ENCODE results near the gene TCF23. TPM values are rescaled to one million over a fixed set of nuclear protein-coding genes. Genes with fewer than 3 reads are reported as not detected.

Gene TCF23
- total and polyA plus RNA-seq, 2 of the 8 experiments (the other 6 are each of a cell fraction or from before 2014, with no cell fraction given) = 0.02 TPM; not detected in 1

GRCh38 chr2:27138111-27138510, 10.7 kb upstream of the TCF23 start:
- H3K23me2 ChIP-seq (ENCODE audit: low read depth, low read length) = peaks cover 2% of the 10 kb centered on the region; the same call in 1 of the 2 replicates
- peaks cover 4% of the 10 kb centered on the region; the same call in 1 of the 2 replicates for H3K79me1 ChIP-seq (ENCODE audit: low read depth, low read length)
- peak overlapping the region; percentile 71; the same call in 1 of the 2 replicates for H4K8ac ChIP-seq (ENCODE audit: extremely low read depth, insufficient read depth, low read length)
- CTCF ChIA-PET (ENCODE audit: partially characterized antibody) = interaction anchor here (0.8 to 3.7 kb wide), 6 partner anchors 24 to 127 kb away, joined by 3 to 11 read pairs (median 4); no protein-coding TSS in a partner anchor
- no peak overlapping the region for H2BK12ac ChIP-seq (ENCODE audit: low read depth, low read length)
- H4K5ac ChIP-seq (ENCODE audit: insufficient read length, low read depth, low read length) = no peak overlapping the region
- no peak overlapping the region for H2AFZ ChIP-seq (ENCODE audit: low read length)
- no peaks in the 10 kb centered on the region for H3K36me3 ChIP-seq (ENCODE audit: control insufficient read depth in 2 of 4, insufficient read depth in 4 of 4, low read length in 3 of 4)
- H3K4me2 ChIP-seq (ENCODE audit: insufficient read depth in 1 of 2, low read depth in 2 of 2, low read length in 2 of 2) = no peak overlapping the region
- H3K27me3 ChIP-seq (replicated peaks in 1 of 4; ENCODE audit: control insufficient read depth in 3 of 4, extremely low read depth in 1 of 4, insufficient read depth in 3 of 4, low read length in 3 of 4) = no peaks in the 10 kb centered on the region
- no peak overlapping the region for H4K91ac ChIP-seq (replicated peaks; ENCODE audit: insufficient read length, low read length)
- no peak overlapping the region for H3K14ac ChIP-seq (ENCODE audit: insufficient read length)
- POLR2A ChIA-PET (ENCODE audit: partially characterized antibody) = interaction anchor here (1.2 to 1.5 kb wide), 2 partner anchors 11 to 12 kb away, joined by 4 to 5 read pairs; partner anchors contain the start of gene TCF23
- no peak overlapping the region for H2BK120ac ChIP-seq (replicated peaks; ENCODE audit: low read depth, low read length)
- DNase-seq (ENCODE audit: low read depth in 1 of 2, low spot score in 2 of 2) (no peak), FAIRE-seq (no peak)
- no peak overlapping the region for H2BK20ac ChIP-seq (ENCODE audit: low read length)
- H3K4me1 ChIP-seq (replicated peaks in 1 of 4; ENCODE audit: control insufficient read depth in 3 of 4, insufficient read depth in 4 of 4, low read length in 3 of 4) = peaks cover 0 to 4% (median 3%) of the 10 kb centered on the region in 4 experiments; a peak in 5 of 7 replicates
- H2BK15ac ChIP-seq (ENCODE audit: low read length) = peak overlapping the region; percentile 63; the same call in 1 of the 2 replicates
- H4K20me1 ChIP-seq (replicated peaks in 1 of 2; ENCODE audit: control insufficient read depth in 1 of 2, insufficient read depth in 2 of 2, low read length in 2 of 2) = peaks cover 2 to 3% of the 10 kb centered on the region in 2 experiments
- H3K4me3 ChIP-seq (ENCODE audit: extremely low read depth in 1 of 4, insufficient read depth in 2 of 4, low read depth in 3 of 4, low read length in 4 of 4) = no peak overlapping the region
- H3K56ac ChIP-seq (replicated peaks; ENCODE audit: insufficient read length, low read depth, low read length) = no peak overlapping the region
- TF ChIP-seq EP300 (IDR thresholded peaks at IDR 0.05; ENCODE audit: borderline replicate concordance in 1 of 2, low read depth in 2 of 2, low read length in 2 of 2) (no peak), POLR2A (IDR thresholded peaks at IDR 0.05; ENCODE audit: control extremely low read depth in 1 of 2, low read depth in 2 of 2, low read length in 2 of 2) (no peak), SIX5 (IDR thresholded peaks at IDR 0.05; ENCODE audit: low read depth, low read length) (no peak), SIN3A (conservative IDR thresholded peaks at IDR 0.05 in 1 of 2, IDR thresholded peaks at IDR 0.05 in 1 of 2; ENCODE audit: low read depth in 1 of 2, low read length in 2 of 2) (no peak)
- H3K27ac ChIP-seq (ENCODE audit: low read depth, low read length) = no peak overlapping the region
- H3K4ac ChIP-seq (replicated peaks; ENCODE audit: insufficient read length, low read depth, low read length) = no peak overlapping the region
- no peaks in the 10 kb centered on the region for H3K9me3 ChIP-seq (ENCODE audit: insufficient read depth in 2 of 2, low read depth in 1 of 2, low read length in 1 of 2)
- H3K9ac ChIP-seq (replicated peaks in 1 of 4; ENCODE audit: extremely low read depth in 1 of 4, low read depth in 3 of 4, low read length in 3 of 4) = no peak overlapping the region
- no peak overlapping the region for H2BK5ac ChIP-seq (ENCODE audit: low read depth, low read length)
- H3K79me2 ChIP-seq (ENCODE audit: control insufficient read depth in 1 of 2, insufficient read depth in 2 of 2, low read length in 2 of 2) = peaks cover 0 to 9% of the 10 kb centered on the region in 2 experiments; a peak in 2 of 4 replicates
- WGBS, 2 experiments (ENCODE audit: extremely low coverage in 1 of 2, insufficient coverage in 1 of 2, insufficient read length in 1 of 2, insufficient replicate concordance in 2 of 2, low coverage in 1 of 2, low lambda C conversion rate in 2 of 2, missing lambda C conversion rate in 1 of 2) = 88% methylated on average over 7 of the region's 7 CpGs; no CpG with 5 or more reads in 1 of the 2 experiments
- H3K23ac ChIP-seq (ENCODE audit: insufficient read length) = no peak overlapping the region
- H2AK5ac ChIP-seq (ENCODE audit: low read depth, low read length) = no peak overlapping the region
- no peak overlapping the region; the same call in 1 of the 2 replicates for H3K18ac ChIP-seq (ENCODE audit: extremely low read depth, low read length)
